ENCODE measurements around the gene MYBPHL.

Gene MYBPHL

DNA sequence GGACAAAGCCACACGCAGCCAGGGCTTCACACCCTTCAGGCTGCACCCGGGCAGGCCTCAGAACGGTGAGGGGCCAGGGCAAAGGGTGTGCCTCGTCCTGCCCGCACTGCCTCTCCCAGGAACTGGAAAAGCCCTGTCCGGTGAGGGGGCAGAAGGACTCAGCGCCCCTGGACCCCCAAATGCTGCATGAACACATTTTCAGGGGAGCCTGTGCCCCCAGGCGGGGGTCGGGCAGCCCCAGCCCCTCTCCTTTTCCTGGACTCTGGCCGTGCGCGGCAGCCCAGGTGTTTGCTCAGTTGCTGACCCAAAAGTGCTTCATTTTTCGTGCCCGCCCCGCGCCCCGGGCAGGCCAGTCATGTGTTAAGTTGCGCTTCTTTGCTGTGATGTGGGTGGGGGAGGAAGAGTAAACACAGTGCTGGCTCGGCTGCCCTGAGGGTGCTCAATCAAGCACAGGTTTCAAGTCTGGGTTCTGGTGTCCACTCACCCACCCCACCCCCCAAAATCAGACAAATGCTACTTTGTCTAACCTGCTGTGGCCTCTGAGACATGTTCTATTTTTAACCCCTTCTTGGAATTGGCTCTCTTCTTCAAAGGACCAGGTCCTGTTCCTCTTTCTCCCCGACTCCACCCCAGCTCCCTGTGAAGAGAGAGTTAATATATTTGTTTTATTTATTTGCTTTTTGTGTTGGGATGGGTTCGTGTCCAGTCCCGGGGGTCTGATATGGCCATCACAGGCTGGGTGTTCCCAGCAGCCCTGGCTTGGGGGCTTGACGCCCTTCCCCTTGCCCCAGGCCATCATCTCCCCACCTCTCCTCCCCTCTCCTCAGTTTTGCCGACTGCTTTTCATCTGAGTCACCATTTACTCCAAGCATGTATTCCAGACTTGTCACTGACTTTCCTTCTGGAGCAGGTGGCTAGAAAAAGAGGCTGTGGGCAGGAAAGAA, 32.0 kb downstream of the MYBPHL start:
- in situ Hi-C loops (cut with MboI; ENCODE audit: low pct_unique_long_range_greater_than_20kb, low sequenced_read_pairs, unreplicated experiment) = no loop called here
- no peak for TF ChIP-seq CTCF (IDR thresholded peaks at IDR 0.05; ENCODE audit: extremely low read depth, insufficient read depth, missing control alignments)
- no peak for DNase-seq (ENCODE audit: low spot score)

- DNase-seq (ENCODE audit: low spot score) = no peak
- no peak for TF ChIP-seq CTCF (IDR thresholded peaks at IDR 0.05; ENCODE audit: extremely low read depth, insufficient read depth, missing control alignments)
- in situ Hi-C loops (cut with MboI; ENCODE audit: low pct_unique_long_range_greater_than_20kb, low sequenced_read_pairs, unreplicated experiment) = no loop called here
Observed at GRCh38 chr1:109273570-109274288, 33.1 kb downstream of the MYBPHL start.

DNA sequence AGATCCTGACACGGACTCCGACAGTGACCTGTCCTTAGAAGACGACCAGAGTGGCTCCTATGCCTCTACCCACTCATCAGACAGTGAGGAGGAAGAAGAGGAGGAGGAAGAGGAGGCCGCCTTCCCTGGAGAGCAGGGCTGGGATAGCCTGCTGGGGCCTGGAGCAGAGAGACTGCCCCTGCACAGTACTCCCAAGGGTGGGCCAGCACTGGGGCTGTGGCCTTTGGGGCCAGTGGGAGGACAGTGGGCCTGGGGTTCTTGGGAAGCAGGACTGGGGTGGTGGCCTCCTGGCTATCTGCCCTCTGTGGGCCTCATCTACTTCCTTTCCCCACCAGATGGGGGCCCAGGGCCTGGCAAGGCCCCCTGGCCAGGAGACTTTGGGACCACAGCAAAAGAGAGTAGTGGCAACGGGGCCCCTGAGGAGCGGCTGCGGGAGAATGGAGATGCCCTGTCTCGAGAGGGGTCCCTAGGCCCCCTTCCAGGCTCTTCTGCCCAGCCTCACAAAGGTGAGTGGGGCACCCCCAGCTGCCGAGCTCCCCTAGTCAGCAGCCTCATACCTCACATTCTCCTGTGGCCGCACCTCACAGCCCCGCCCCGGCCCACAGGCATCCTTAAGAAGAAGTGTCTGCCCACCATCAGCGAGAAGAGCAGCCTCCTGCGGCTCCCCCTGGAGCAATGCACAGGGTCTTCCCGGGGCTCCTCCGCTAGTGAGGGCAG, 33.8 kb downstream of the MYBPHL start:
- no peak for DNase-seq (ENCODE audit: low spot score)
- no peak for TF ChIP-seq CTCF (IDR thresholded peaks at IDR 0.05; ENCODE audit: extremely low read depth, insufficient read depth, missing control alignments)
- in situ Hi-C loops (cut with MboI; ENCODE audit: low pct_unique_long_range_greater_than_20kb, low sequenced_read_pairs, unreplicated experiment) = no loop called here

DNA sequence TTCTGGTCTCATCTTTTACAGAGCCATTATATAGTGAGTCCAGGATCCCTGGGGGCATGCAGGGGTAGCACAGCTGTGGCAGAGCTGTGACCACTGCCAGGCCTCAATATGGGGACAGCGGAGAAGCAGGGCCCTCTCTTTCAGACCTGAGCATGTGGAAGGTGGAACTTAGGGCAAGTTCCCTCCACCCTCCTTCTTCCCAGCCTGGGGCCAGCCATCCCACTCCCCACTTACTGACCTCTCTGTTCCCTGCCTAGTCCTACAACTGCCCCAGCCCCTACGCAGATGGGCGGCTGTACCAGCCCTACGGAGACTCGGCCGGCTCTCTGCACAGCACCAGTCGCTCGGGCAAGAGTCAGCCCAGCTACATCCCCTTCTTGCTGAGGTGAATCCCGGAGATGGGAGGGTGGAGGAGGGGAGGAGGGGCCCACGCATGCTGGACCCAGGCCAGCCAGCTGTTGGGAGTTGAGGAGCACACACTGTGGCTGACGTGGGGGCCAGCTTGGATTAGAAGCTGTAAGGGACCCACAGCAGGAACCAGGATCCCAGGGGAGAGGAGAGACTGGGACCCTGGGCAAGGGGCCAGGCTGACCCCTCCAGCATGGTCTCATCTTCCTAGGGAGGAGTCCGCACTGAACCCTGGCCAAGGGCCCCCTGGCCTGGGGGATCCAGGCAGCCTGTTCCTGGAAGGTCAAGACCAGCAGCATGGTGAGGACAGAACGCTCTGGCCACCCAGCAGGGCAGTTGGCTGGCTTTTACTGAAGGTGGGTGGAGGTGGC, 34.6 kb downstream of the MYBPHL start:
- in situ Hi-C loops (cut with MboI; ENCODE audit: low pct_unique_long_range_greater_than_20kb, low sequenced_read_pairs, unreplicated experiment) = no loop called here
- no peak for DNase-seq (ENCODE audit: low spot score)
- no peak for TF ChIP-seq CTCF (IDR thresholded peaks at IDR 0.05; ENCODE audit: extremely low read depth, insufficient read depth, missing control alignments)

- DNase-seq (ENCODE audit: low spot score) = no peak
- in situ Hi-C loops (cut with MboI; ENCODE audit: low pct_unique_long_range_greater_than_20kb, low sequenced_read_pairs, unreplicated experiment) = no loop called here
- no peak for TF ChIP-seq CTCF (IDR thresholded peaks at IDR 0.05; ENCODE audit: extremely low read depth, insufficient read depth, missing control alignments)
Observed at GRCh38 chr1:109271458-109271857, 35.4 kb downstream of the MYBPHL start.
